GM18526 (cell line): ENCODE results near the gene MALT1.

Experiments
- POLR2A ChIP-seq: IDR thresholded peaks from 3 replicates; pipeline ENCODE4 v1.6.1; 2011; ENCODE audit not compliant: insufficient read length; ENCODE audit errors: extremely low read depth

The MALT1 gene

GRCh38 chr18:58646334-58646862, 24.9 kb upstream of the MALT1 start:
- TF ChIP-seq POLR2A = no peak

- TF ChIP-seq POLR2A = no peak
Observed at GRCh38 chr18:58649966-58650816, 21.1 kb upstream of the MALT1 start.

- no peak for TF ChIP-seq POLR2A
Observed at GRCh38 chr18:58653814-58654509, 17.3 kb upstream of the MALT1 start.

GRCh38 chr18:58654896-58655614, 16.2 kb upstream of the MALT1 start:
- TF ChIP-seq POLR2A = no peak

GRCh38 chr18:58657081-58657480, 14.2 kb upstream of the MALT1 start:
- no peak for TF ChIP-seq POLR2A

GRCh38 chr18:58657494-58657893, 13.8 kb upstream of the MALT1 start:
- TF ChIP-seq POLR2A = no peak

- no peak for TF ChIP-seq POLR2A
Observed at GRCh38 chr18:58659691-58660090, 11.6 kb upstream of the MALT1 start.

- no peak for TF ChIP-seq POLR2A
Observed at GRCh38 chr18:58660915-58661314, 10.3 kb upstream of the MALT1 start.

GRCh38 chr18:58661423-58661822, 9.8 kb upstream of the MALT1 start:
- no peak for TF ChIP-seq POLR2A

- no peak for TF ChIP-seq POLR2A
Observed at GRCh38 chr18:58662118-58662517, 9.1 kb upstream of the MALT1 start.

- no peak for TF ChIP-seq POLR2A
Observed at GRCh38 chr18:58666176-58666575, 5.1 kb upstream of the MALT1 start.

- TF ChIP-seq POLR2A = no peak
Observed at GRCh38 chr18:58668211-58668610, 3.1 kb upstream of the MALT1 start.

- no peak for TF ChIP-seq POLR2A
Observed at GRCh38 chr18:58668897-58669296, 2.4 kb upstream of the MALT1 start.

- TF ChIP-seq POLR2A = no peak
Observed at GRCh38 chr18:58669731-58670378, 1.4 kb upstream of the MALT1 start.

- no peak for TF ChIP-seq POLR2A
Observed at GRCh38 chr18:58670404-58671110, 708 bp upstream of the MALT1 start.
